ENCODE results near the gene PPP6R2.

PPP6R2 gene

DNA sequence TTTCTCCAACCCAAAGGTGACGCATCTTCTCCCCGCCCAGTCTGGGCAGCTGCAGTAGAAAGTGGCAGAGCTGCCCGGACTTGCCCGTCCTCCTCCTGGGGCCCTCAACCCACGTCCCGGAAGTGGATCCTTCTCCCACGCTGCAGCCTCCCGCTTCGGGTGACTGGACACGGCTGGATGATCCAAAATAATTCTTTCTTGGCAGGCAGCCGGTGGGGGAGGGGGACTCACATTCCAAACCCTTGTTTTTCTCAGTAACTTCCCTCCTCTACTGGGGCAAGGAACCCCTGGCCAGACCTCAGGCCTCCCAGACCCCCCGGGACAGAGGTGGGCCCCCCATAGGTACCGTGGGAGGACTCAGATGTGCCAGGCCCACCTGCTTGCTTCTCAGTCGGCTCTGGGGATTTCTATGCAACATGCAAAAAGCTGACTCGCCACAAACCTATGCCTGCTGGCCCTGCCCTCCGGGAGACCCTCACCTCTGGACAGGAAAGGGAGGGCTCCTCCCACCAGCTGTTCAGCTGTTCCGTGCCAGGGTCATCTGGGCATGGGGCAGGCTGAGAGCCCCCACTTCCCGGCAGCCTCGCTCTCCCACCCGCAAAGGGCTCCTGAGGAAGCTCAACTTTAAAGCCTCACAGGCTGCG lies 37.1 kb upstream of the PPP6R2 start:
- DNase-seq, result no peak

DNA sequence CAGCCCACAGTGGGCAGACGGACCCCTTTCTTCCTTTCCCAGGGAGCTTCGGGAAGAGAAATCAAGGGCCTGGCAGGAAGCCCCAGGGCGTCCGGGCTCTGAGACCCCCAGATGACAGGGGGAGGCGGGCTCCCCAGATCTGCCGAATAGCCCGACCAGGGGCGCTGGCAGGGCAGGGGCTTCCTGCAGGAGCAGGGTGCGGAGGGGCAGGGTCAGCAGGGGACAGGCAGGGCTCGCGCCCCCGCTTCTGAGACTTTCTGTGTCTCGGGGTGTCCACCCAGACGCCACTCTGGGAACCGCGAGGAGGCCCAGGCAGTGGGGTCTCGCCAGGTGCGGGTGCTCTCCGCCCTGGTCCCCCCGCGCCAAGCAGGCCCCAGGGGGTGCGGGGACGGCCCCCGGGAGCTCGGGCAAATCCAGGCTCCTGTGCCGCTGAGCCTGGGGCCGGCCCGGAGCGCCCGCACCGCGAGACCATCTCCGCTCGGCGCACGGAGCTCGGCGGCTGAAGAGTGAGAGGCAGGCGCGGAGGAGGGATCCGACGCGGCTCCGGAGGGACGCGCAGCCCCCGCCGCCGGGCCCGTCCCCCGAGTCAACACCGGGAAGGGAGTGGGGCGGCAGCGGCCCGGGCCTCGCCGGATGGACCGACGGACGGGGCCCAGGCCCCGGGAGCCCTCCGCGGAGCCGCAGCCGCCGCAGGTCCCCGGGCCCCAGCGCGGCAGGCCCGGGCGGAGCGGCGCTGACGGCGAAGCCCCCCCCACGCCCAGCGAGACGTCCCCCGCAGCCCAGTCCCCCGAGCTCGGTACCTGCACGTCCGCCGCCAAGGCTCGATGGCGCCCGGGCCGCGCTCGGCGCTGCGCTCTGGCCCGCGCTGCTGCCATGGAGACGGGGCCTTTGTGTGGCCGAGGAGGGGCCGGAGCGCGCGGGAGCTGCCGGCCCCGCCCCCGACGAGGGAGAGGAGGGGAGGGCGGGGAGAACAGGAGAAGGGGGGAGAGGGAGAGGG lies 36.1 kb upstream of the PPP6R2 start, which contains the start of gene PLXNB2:
Gene PLXNB2 (minus strand): TSS at position 894 of the 997 bp plus-strand sequence. CDS start 17,062 bp downstream, outside the sequence.
- no peak for DNase-seq

DNA sequence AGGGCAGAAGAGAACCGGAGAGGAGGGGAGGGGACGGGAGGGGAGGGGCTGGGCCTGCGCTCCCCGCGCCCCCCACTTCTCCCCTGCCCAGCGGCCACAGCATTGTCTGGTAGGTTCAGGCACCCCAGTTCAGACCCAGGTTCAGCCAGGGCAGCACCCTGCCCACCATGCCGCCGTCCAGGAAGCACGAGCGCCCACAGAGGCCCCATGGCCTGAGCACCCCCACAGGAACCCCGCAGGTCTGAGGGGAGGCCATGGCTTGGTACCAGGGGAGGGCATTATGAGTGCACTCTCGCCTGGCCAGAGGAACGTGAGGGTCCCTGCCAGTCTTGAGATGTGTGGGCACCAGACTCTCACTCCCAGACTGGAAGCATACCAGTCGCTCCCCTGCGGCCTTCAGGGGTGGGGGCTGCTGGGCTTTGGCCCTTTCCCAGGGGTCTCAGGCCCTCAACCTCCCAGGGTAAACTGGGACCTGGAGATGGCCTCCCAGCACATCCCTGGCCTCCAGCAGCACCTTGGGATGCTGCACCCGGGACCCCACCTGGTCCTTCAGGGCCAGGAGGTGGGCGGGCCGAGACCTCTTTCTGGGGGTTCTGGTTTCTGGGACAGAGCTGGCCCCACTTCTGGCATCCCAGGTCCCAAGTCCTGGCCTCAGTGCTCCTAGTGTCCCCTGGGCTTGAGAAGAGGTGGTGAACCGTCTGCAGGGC lies 35.1 kb upstream of the PPP6R2 start:
- no peak for DNase-seq

DNA sequence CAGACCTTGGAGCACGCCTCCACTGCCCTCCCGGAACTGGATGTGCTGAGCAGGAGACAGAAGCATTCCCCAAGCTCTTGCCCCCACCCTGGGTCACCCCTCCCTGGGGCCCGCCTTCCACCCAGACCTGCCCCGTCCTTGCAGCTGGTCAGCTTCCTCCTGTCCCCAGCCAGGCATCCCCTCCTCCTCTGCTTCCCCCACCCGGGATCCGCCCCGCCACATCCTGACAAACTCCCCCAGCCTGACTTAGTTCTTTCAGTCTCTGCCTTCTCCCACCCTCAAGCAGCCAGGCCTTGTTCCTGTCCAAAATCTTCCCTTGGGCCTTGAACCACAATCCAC lies 34.6 kb upstream of the PPP6R2 start:
- no peak for DNase-seq

DNA sequence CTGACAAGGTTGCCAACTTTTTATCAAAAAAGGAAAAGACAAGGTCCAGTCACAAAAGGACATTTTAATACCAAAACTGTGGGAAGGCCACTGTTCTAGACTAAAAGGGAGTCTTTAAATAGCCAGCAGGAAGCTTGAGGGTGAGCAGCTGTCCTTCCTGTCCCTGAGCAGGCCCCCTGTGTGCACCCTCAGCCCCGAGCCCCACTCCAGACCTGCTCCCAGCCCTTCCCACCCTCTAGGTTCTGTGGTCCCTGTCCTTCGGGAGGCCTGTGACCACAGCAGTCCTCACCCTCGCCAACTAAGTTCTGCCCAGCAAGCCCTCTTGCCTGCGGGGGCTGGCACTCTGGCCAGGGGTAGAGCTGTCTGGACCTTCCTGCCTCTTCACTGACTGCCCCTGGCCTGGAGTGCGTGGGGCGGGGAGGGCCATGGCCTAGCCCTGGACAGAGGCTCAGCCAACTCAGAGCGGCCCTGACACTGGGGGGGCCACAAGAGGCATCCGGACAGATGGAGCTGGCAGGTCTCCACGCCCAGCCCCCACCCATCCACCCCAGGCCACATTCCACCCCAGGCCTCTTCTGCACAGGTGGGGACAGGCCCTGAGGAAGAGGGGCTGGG lies 34.0 kb upstream of the PPP6R2 start:
- no peak for DNase-seq

DNA sequence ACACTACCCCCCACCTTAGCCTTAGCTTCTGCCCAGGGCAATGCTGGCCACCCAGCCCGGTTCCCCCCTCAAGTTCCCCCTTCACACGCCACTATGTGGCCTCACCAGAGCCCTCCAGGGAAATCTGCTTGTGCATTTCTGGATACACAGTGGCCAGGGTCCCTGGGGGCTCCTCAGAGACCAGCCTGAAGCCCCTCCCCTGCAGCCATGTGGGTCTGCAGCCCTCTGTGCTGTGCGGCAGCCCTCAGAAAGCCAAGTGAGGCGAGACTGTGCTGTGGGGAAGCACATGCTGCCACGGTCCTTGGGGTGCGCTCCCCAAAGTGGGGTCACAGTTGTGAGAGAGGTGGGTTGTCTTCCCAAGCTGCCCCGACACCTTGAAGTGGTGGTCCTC lies 33.5 kb upstream of the PPP6R2 start:
- no peak for DNase-seq

DNA sequence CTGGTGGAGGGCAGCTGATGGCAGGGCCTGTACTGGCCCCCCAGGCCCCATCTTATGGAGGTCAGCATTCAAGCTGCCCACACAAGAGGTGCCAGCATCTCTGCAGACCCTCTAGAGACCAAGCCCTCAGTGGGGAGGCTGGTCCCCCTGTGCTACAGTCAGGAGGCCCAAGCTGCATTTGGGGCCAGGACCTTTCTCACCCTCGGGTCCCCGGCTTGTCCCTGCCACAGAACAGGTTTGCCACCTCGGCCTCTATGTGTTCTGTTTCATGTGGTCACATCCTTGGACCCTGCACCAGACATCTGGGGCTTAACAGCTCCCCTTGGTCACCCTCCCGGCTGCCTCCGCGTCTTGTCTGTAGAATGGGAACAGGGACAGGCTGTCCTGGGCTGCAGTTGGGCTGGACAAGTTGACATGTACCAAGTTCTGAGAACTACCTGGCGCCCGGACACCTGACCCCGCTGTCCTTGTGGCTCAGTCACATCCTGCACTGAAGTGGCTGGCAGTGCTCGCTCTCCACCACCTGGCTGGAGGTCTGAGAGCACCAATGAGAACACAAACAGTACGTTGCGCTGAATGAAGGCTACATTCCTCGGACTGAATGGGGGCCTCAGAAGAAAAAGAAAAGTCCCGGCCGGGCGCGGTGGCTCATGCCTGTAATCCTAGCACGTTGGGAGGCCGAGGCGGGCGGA lies 33.0 kb upstream of the PPP6R2 start:
- no peak for DNase-seq

DNA sequence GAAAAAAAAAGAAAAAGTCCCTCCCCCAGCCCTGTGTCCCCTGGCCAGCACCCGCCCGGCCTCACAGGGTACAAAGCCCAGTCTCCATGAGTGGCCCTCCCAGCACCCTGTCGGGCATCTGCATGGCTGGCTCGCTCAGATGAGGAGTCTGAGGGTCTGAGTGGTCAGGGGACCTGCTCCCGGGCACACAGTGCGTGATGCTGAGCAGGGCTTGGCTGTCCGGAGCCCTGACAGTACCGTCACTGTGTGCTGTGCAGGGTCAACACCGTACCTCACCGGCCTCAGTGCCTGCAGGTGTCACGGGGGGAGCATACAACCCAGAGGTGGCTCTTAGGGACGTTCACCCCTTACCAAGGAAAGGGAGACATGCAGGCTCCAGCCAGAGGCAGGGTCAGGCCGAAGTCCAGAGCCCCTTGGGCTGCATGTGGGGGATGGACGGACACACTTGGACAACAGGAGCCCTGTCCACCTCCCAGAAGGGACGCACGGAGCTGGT lies 32.1 kb upstream of the PPP6R2 start:
- DNase-seq, result no peak

DNA sequence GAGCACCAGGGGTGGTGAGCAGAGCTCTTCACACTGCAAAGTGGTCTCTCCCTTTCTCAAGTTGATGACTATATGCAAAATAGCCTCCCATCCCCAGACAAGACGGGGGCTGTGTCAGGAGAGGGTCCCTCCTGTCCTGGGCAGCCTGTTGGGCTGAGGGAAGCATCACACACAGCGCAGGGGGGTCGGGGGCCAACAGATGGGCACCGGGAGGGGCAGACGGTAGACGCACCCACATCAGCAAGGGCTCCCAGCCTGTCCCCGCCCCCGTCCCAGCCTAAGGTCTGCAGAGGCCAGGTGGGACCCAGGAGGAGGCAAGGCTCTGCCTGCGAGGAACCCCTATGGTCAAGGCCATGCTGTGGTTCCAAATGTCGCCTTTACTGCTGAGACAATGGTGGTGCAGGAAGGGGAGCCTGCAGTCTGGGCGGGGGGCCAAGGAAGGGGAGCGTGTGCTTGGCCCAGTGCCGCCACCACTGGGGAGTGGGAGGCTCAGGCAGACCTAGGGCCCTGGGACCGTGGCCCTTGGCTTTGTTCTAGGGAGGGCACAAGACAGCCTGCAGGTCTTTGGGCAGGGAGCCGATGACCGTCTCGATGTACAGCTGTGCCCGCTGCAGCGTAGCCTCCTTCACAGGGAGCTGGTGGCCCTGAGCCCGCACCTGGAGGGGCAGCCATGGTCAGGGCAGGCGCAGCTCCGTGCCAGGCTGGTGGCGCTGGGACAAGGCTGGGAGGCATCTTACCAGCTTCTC lies 31.3 kb upstream of the PPP6R2 start:
- DNase-seq, result no peak

DNA sequence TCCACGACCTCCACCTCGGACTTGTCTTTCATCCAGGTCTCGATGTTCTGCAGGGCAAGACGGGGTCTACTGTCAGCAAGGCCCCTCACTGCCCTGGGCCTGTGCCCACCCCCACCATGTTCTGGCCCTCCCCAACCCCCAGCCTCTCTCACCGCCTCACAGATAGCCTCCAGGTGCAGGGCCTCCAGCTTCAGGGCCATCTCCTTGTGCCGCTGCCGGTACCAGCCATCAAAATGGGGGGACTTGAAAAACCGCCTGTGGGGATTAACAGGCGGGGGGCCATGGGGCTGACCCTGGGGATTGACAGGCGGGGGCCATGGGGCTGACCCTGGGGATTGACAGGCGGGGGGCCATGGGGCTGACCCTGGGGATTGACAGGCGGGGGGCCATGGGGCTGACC lies 30.8 kb upstream of the PPP6R2 start:
- no peak for DNase-seq

DNA sequence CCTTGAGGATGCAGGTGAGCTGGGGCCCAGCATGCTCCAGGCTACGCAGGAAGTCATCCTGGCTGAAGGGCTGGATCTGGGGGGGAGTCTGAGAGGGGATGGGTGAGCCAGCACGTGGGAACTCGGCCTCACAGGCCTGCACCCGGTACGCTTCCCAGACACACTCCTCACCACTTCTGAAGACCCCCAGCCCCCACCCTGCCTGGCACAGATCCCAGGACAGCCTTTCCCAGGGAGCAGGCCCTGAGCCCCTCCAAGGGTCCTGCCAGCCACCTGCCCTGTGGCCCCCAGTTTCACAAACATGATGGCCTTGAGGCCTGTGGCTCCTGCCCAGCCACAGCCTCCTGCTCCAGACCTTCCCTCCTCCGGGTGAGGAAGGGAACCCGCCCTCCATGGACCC lies 30.1 kb upstream of the PPP6R2 start:
- no peak for DNase-seq

DNA sequence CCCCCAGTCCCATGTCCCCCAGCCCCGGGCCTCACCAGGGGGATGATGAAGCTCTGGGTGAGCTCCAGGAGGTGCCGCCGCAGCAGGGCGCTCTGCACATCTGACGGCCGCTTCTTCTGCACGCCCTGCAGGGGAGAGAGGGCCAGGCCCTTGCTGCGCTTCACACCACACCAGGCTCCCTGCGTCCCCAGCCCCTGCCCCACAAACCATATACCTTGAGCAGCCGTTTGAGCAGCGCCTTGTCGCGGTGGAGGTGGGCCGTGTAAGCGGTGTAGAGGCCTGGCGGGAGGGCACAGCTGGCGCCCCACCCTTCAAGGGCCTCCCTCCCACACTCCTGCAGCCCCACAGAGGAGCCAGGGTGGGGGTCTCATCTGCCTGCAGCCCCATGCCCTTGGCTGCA lies 29.5 kb upstream of the PPP6R2 start:
- DNase-seq, result no peak

DNA sequence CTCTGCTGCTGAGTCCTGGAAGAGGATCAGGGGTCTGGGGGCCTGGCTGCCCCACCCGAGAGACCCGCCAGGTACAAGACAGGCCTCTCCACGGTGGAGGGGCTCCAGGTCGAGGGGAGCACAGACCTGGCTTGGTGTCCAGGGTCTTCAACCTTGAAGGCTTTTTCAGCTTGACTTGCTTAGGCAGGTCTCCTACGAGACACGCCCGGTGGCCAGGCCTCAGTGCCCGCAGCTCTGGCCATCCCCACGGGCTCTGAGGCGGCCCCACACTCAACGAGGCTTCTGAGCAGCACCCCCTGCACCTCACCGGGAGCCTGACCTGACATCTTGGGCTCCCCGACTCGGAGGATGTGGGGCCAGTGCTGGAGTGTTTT lies 29.1 kb upstream of the PPP6R2 start:
- no peak for DNase-seq

DNA sequence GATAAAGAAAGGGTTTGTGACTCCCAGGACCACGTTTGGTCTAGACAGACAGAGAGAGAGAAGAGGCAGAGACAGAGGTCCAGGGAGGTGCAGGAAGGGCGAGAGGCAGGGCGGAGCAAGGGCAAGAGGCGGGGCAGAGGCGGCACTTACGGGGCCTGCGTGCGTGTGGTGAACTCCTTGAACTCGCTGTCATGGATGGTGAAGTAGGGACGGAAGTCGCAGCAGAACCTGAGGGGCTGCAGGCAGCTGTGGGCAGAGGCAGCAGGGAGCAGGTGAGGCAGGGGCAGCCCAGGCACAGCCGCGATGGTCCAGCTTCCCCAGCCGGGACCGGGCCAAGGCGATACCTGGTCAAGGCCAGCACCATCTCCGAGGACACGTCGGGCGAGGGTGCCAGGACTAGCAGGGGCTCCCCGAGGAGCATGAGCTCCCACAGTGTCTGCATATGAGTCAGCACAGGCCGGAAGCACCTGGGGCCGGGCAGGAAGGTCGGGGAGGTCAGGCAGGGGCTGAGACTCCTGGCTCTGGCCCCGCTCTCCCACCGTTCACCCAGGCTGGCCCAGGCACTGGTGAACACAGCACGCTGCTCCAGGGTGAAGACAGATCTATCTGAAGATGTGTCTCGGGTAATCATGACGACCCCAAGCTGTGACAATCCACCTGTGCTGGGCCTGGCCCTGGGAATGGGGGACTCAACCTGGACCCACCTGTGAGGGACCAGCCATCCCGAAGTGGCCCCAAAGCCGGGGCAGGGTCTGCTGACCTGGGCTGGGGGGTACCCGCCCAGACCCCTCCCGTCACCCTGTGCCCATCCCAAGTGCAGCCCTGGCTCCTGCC lies 28.5 kb upstream of the PPP6R2 start:
- peak; percentile 43 for DNase-seq

DNA sequence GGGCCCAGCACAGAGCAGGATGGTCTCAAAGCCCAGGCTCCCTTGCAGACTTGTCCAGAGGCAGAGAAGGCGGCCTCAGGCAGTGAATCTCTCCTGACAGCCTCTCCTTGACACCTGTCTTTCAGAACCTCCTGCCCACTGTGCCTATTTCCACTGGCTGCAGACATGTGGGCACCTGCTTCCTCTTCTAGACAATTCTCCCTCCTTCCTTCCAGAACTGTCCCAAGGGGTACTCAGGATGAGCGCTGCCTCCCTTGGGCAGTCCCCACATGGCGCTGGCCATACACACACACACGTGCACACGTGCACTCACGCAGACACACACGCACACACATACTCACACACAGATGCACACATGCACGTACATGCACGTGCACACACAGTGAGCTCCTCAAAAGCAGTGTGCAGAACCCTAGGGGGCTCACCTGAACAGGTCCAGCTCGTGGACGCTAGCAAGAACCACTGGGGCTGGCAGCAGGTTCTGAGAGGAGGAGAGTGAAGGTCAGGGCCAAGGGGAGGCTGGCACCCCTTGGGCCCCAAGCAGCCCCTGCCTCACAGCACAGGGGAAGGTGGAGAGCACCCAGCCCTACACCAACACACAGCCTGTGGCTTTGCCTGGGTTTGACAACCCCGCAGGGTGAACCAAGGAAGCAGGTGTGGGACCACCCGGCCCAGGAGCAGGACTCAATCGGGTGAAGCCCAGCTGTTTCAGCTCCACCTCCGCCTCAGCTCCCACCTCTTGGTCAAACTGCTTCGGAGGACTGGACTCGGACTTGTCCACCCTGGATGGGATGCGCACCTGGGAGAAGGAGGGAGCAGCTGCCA lies 27.6 kb upstream of the PPP6R2 start:
- DNase-seq, result no peak

DNA sequence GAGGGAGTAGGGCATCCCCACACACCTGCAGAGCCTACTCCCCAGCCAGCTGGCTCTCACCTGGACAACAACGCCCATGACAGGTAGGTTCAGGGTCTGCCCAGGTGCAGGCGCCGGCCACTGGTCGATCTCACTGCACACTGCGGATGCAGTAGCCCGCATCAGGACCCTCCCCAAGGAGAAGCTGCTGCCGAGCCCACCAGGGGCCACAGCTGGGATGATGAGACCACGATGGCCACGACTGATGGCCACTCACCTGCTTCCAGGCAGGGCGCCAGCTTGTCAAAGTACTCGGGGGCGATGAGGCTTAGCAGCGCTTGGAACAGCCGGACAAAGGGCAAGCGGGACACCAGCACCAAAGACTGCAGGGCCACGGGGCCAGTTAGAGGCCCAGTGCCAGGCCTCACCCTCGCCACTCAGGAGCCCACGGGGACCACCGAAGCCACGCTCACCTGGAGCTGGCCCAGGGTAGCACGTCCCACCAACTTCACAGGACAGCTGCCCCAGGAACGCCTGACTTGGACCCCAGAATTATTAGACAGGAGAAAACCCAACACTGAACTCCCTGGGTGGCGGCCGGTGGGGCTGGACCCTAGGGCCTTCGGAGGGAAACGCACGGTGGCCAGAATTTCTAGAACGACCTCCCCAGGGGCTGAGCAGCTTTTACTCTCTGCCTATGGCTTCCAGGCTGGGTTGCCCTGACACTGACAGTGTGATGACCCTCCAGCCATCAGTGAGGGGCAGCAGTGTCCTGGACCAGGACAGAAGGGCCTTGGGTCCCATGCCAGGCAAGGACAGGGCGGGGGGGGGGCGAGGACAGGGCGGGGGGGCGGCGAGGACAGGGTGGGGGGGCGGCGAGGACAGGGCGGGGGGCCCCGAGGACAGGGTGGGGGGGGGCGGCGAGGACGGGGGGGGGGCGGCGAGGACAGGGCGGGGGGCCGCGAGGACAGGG lies 26.7 kb upstream of the PPP6R2 start:
- no peak for DNase-seq

DNA sequence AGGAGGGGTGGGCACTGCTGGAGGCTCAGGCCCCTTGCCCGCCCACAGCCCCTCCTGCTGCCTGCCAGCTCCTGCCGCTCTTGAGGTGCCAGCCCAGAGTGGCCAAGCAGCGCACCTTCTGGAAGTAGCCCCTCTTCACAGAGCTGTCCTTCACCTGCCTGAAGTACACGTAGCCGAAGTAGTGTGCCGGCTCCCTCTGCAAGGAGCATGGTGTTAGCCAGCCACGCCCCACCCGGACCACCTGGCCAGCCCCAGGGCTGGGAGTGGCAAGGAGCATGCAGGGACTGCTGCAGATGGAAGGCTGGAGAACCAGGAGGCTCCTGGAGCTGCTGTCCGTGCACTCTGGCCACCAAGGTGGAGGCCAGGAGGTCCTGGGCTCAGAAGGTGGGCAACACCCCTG lies 25.9 kb upstream of the PPP6R2 start:
- no peak for DNase-seq

DNA sequence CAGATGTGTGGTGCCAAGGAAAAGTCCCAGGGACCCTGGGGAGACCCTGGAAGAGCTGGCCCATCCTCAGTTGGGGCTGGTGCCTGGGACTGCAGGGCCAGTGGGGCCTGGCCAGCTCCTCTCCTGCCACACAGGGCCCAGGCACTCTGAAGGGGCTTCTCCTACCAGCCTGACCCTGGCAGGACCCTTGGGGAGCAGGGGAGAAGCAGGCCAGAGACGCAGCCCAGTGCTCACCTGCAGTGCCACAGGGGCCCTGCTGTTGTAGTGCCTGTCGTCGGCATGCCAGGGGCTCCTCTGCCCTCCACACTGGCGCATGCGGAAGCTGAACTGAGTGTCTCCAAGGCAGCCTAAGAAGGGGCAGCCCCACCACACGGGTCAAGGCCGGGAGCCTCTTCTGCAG lies 25.5 kb upstream of the PPP6R2 start:
- no peak for DNase-seq

DNA sequence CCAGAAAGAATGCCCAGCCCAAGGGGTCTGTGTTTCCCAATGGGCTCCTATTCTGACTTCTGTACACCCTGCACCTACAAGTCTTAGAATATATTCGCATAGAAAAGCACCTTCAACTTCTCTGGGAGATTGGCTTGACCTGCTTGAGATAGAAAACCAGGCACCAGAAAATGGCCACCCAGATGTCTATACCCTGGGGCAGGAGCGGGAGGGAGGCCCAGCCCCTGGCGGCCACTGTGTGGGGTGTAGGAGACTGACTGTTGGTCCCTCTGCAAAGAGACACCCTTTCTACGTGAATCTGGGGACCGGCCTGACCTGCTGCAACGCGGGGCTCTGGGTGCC lies 24.8 kb upstream of the PPP6R2 start:
- DNase-seq, result no peak

All from activated CD4-positive, alpha-beta T cell treated with anti-CD3 and anti-CD28 coated beads for 1 hour (primary cell).